CD4-positive, alpha-beta T cell (primary cell): ENCODE measurements around the gene TRIM37. TPM values are rescaled to one million over a fixed set of nuclear protein-coding genes. Genes with fewer than 3 reads are reported as not detected.

Experiments used
- ATAC-seq: fragments of 200-7000 bp; cut with Tn5 transposase; one replicate; pipeline ENCODE4 v1.10.0; 2022; ENCODE audit warnings: mild to moderate bottlenecking; ENCODE audit not compliant: poor library complexity
- CTCF ChIA-PET: fragments of 350-600 bp; sonication (Branson Sonifier 250); formaldehyde crosslinking; loops from one replicate; lab custom pipeline; 2021; ENCODE audit warnings: antibody characterized with exemption, inconsistent platforms; lab: Charles Lee
- POLR2A ChIA-PET: fragments of 350-600 bp; sonication (Branson Sonifier 250); formaldehyde crosslinking; loops from one replicate; lab custom pipeline; 2021; ENCODE audit warnings: antibody characterized with exemption, inconsistent platforms; lab: Charles Lee
- DNase-seq, 14 experiments: peaks; one replicate each; pipeline ENCODE4 v3.0.0-alpha.2; 2013 to 2020; ENCODE audit warnings: mixed read lengths in 2 of 14
- H3K27ac ChIP-seq, 2 donors: one replicate each; pipeline versions ENCODE4 v1.5.1 to v1.7.0; 2013; ENCODE audit warnings: low read length in 2 of 2, low read depth in 1 of 2, mild to moderate bottlenecking in 1 of 2
- H3K27me3 ChIP-seq, 2 experiments: 1 replicate in 1 of 2; 2 replicates in 1 of 2; pipeline versions ENCODE4 v1.6.1 to v1.7.0; 2013; ENCODE audit warnings: low read length in 2 of 2, control low read depth in 1 of 2, mild to moderate bottlenecking in 1 of 2, moderate library complexity in 1 of 2; ENCODE audit not compliant: insufficient read depth in 2 of 2, control insufficient read depth in 1 of 2
- H3K36me3 ChIP-seq: one replicate; pipeline ENCODE4 v1.6.1; 2013; ENCODE audit warnings: low read length, control low read depth; ENCODE audit not compliant: insufficient read depth
- H3K4me1 ChIP-seq: one replicate; pipeline ENCODE4 v1.6.1; 2013; ENCODE audit warnings: low read length, control low read depth; ENCODE audit not compliant: insufficient read depth
- H3K4me3 ChIP-seq: one replicate; pipeline ENCODE4 v1.5.1; 2013; ENCODE audit warnings: mild to moderate bottlenecking, low read length, moderate library complexity
- H3K9me3 ChIP-seq, 2 experiments: 1 replicate in 1 of 2; 2 replicates in 1 of 2; pipeline versions ENCODE4 v1.6.1 to v1.7.0; 2013; ENCODE audit warnings: low read length in 2 of 2, mild to moderate bottlenecking in 2 of 2, control low read depth in 1 of 2, moderate library complexity in 1 of 2; ENCODE audit not compliant: control insufficient read depth in 1 of 2, insufficient read depth in 1 of 2
- H3K27ac Mint-ChIP-seq: one replicate; pipeline ENCODE4 v1.8.0; 2020; ENCODE audit warnings: mixed read lengths
- H3K27me3 Mint-ChIP-seq: one replicate; pipeline ENCODE4 v1.8.0; 2021; ENCODE audit warnings: mixed read lengths
- H3K36me3 Mint-ChIP-seq: one replicate; pipeline ENCODE4 v1.8.0; 2021; ENCODE audit warnings: low read depth, mixed read lengths
- H3K4me1 Mint-ChIP-seq: one replicate; pipeline ENCODE4 v1.8.0; 2021; ENCODE audit warnings: low read depth, mixed read lengths
- H3K4me3 Mint-ChIP-seq: one replicate; pipeline ENCODE4 v1.8.0; 2020; ENCODE audit warnings: mild to moderate bottlenecking, mixed read lengths
- H3K9me3 Mint-ChIP-seq: one replicate; pipeline ENCODE4 v1.8.0; 2020; ENCODE audit warnings: mixed read lengths
- CTCF ChIP-seq: fragments of 200-600 bp; IDR thresholded peaks from one replicate; pipeline ENCODE4 v1.8.0; 2022; ENCODE audit warnings: antibody characterized with exemption, mild to moderate bottlenecking
- intact Hi-C, 2 experiments: fragments of 100-400 bp; cut with DNase I in 1 of 2; cut with micrococcal nuclease in 1 of 2; formaldehyde crosslinking; loops; one replicate each; pipeline versions ENCODE4 v1.15.1 to v1.9.0; 2023 to 2025; cut with DNase I, micrococcal nuclease
- total RNA-seq, 174 experiments: library from RNA in 2 of 174; stranded (reverse) in 2 of 174; gene quantifications; one replicate each; pipeline ENCODE4 v1.2.3 and lab custom pipeline; 2021 to 2026

Gene TRIM37
- total RNA-seq, 2 experiments from 2014 or later = 16.8 to 18.0 TPM

DNA sequence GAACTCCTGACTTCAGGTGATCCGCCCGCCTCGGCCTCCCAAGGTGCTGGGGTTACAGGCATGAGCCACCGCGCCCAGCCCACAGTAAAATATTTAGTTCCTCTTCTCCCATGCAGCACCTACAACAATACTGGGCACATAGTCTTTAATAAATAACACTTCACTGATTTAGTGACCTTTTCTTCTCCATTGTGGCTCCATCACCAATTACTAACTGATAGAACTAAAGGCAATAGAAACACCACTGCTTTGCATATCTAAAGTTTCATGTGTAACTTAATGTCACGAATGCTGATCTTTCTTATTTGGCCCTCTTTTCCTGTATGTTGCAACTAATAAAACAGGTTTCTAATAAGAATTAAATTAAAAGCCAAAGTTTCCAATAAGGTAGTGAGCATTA lies 38.9 kb downstream of the TRIM37 start:
- Histone ChIP-seq H3K4me3 (no peak overlapping the region), H3K9me3 (no peaks in the 10 kb centered on the region), H3K36me3 (peaks cover 37% of the 10 kb centered on the region), H3K27ac (no peak overlapping the region), H3K27me3 (no peaks in the 10 kb centered on the region), H3K4me1 (no peaks in the 10 kb centered on the region)
- POLR2A ChIA-PET = interaction anchor here (1.0 kb wide), 1 partner anchor 10 kb away, joined by 3 read pairs; no protein-coding TSS in a partner anchor
- Mint-ChIP-seq H3K36me3 (peaks cover 83% of the 10 kb centered on the region), H3K4me1 (no peaks in the 10 kb centered on the region), H3K9me3 (no peaks in the 10 kb centered on the region), H3K27me3 (no peaks in the 10 kb centered on the region), H3K4me3 (no peak overlapping the region), H3K27ac (no peak overlapping the region)
- CTCF ChIA-PET = no interaction called here
- intact Hi-C loops = no loop called here
- TF ChIP-seq CTCF = no peak
- ATAC-seq (no peak), DNase-seq (no peak)

DNA sequence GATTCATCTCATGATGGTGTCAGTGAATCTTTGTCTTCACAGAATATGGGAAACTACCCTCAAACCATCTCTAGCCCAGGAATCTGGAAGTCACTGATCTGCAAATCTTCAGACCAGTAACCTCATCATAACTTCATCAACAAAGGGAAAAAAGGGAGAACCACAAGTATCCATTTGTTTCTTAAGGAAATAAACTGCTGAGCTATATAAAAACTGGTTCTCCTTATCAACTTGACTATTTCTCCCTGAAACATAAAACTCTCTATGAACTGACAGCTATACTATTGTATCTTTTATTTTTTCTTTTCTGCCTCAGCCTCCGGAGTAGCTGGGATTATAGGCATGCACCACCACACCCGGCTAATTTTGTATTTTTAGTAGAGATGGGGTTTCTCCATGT lies 39.3 kb downstream of the TRIM37 start:
- H3K36me3 Mint-ChIP-seq = peaks cover 88% of the 10 kb centered on the region
- ATAC-seq (no peak), DNase-seq (no peak)
- CTCF ChIA-PET = interaction anchor here (1.0 kb wide), 1 partner anchor 12 kb away, joined by 3 read pairs; no protein-coding TSS in a partner anchor
- Histone ChIP-seq H3K27ac (no peak overlapping the region), H3K9me3 (no peaks in the 10 kb centered on the region), H3K36me3 (peaks cover 41% of the 10 kb centered on the region), H3K4me1 (no peaks in the 10 kb centered on the region), H3K27me3 (no peaks in the 10 kb centered on the region), H3K4me3 (no peak overlapping the region)
- no peak overlapping the region for H3K27ac Mint-ChIP-seq
- no peak overlapping the region for H3K4me3 Mint-ChIP-seq
- no peaks in the 10 kb centered on the region for H3K9me3 Mint-ChIP-seq
- TF ChIP-seq CTCF = no peak
- POLR2A ChIA-PET = interaction anchor here (1.0 kb wide), 1 partner anchor 9 kb away, joined by 3 read pairs; no protein-coding TSS in a partner anchor
- intact Hi-C loops = no loop called here
- H3K4me1 Mint-ChIP-seq = no peaks in the 10 kb centered on the region
- H3K27me3 Mint-ChIP-seq = no peaks in the 10 kb centered on the region

GRCh38 chr17:59062509-59062908 lies 44.2 kb downstream of the TRIM37 start:
- TF ChIP-seq CTCF = no peak
- peaks cover 43% of the 10 kb centered on the region for H3K36me3 ChIP-seq
- H3K36me3 Mint-ChIP-seq = peaks cover 74% of the 10 kb centered on the region
- DNase-seq (no peak), ATAC-seq (no peak)
- intact Hi-C loops = no loop called here
- H3K27ac Mint-ChIP-seq = no peak overlapping the region
- H3K27me3 Mint-ChIP-seq = no peaks in the 10 kb centered on the region
- H3K9me3 ChIP-seq = no peaks in the 10 kb centered on the region
- H3K4me3 ChIP-seq = no peak overlapping the region
- H3K4me1 ChIP-seq = no peaks in the 10 kb centered on the region
- POLR2A ChIA-PET = no interaction called here
- no peaks in the 10 kb centered on the region for H3K4me1 Mint-ChIP-seq
- CTCF ChIA-PET = no interaction called here
- H3K4me3 Mint-ChIP-seq = no peak overlapping the region
- H3K27me3 ChIP-seq = no peaks in the 10 kb centered on the region
- H3K27ac ChIP-seq = no peak overlapping the region
- no peaks in the 10 kb centered on the region for H3K9me3 Mint-ChIP-seq
